ENCODE results near the gene FLNA.

Gene FLNA

DNA sequence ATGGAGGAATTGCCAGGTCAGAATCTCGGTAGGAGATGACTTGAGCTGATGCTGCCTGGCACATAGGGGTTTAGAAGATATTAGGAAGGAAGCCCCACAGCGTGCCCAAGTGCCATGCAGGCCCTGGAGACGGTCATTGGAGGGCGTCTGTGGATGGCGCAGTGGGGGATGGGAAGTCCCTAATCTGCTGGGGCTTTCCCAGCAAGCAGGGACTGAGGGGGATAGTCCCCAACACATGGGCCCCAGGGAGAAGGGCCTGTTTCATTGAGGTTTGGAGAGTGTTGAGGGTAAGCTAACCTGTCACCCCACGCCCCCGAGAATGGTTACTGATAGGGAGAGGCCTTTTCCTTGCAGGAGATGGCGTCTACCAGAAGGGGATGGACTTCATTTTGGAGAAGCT is 44.8 kb upstream of the FLNA start:
- Histone ChIP-seq H3K4me3 (replicated peaks; ENCODE audit: insufficient read depth, low read length) (no peak overlapping the region), H3K27me3 (ENCODE audit: insufficient read depth, poor library complexity, severe bottlenecking) (no peaks in the 10 kb centered on the region), H3K27ac (replicated peaks) (no peak overlapping the region)
- TF ChIP-seq, protein P1, sequence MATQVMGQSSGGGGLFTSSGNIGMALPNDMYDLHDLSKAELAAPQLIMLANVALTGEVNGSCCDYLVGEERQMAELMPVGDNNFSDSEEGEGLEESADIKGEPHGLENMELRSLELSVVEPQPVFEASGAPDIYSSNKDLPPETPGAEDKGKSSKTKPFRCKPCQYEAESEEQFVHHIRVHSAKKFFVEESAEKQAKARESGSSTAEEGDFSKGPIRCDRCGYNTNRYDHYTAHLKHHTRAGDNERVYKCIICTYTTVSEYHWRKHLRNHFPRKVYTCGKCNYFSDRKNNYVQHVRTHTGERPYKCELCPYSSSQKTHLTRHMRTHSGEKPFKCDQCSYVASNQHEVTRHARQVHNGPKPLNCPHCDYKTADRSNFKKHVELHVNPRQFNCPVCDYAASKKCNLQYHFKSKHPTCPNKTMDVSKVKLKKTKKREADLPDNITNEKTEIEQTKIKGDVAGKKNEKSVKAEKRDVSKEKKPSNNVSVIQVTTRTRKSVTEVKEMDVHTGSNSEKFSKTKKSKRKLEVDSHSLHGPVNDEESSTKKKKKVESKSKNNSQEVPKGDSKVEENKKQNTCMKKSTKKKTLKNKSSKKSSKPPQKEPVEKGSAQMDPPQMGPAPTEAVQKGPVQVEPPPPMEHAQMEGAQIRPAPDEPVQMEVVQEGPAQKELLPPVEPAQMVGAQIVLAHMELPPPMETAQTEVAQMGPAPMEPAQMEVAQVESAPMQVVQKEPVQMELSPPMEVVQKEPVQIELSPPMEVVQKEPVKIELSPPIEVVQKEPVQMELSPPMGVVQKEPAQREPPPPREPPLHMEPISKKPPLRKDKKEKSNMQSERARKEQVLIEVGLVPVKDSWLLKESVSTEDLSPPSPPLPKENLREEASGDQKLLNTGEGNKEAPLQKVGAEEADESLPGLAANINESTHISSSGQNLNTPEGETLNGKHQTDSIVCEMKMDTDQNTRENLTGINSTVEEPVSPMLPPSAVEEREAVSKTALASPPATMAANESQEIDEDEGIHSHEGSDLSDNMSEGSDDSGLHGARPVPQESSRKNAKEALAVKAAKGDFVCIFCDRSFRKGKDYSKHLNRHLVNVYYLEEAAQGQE (IDR thresholded peaks at IDR 0.05; ENCODE audit: insufficient replicate concordance, low read depth) = no peak
- no peak for DNase-seq (ENCODE audit: low read depth in 1 of 2, low spot score in 1 of 2)

DNA sequence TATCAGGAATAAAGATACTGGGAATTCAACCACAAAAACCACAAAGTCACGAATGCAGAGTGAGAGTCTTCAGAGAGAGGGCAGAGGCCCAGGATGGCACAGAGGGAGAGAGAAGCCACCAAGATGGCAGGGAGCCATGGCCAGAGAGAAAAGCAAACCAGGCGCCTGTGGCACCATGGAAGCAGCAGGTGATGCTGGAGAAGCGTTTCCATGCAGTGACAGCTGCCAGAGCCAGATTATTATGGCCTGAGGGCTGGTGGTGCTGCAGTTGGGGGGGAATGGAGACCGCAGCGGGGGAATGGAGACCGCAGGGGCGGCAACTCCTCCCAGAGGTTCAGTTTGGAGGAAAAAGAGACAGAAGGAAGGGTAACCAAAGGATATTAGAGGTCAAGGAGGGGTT is 42.7 kb upstream of the FLNA start:
- Histone ChIP-seq H3K27me3 (ENCODE audit: insufficient read depth, poor library complexity, severe bottlenecking) (no peaks in the 10 kb centered on the region), H3K4me3 (replicated peaks; ENCODE audit: insufficient read depth, low read length) (no peak overlapping the region), H3K27ac (replicated peaks) (no peak overlapping the region)
- no peak for DNase-seq (ENCODE audit: low read depth in 1 of 2, low spot score in 1 of 2)
- TF ChIP-seq POLR2AphosphoS5 (IDR thresholded peaks at IDR 0.05; ENCODE audit: low read depth) (no peak), GABPA (IDR thresholded peaks at IDR 0.05; ENCODE audit: low read depth) (no peak), SPI1 (IDR thresholded peaks at IDR 0.05; ENCODE audit: borderline replicate concordance, low read depth) (no peak)
- TF ChIP-seq, protein P2, sequence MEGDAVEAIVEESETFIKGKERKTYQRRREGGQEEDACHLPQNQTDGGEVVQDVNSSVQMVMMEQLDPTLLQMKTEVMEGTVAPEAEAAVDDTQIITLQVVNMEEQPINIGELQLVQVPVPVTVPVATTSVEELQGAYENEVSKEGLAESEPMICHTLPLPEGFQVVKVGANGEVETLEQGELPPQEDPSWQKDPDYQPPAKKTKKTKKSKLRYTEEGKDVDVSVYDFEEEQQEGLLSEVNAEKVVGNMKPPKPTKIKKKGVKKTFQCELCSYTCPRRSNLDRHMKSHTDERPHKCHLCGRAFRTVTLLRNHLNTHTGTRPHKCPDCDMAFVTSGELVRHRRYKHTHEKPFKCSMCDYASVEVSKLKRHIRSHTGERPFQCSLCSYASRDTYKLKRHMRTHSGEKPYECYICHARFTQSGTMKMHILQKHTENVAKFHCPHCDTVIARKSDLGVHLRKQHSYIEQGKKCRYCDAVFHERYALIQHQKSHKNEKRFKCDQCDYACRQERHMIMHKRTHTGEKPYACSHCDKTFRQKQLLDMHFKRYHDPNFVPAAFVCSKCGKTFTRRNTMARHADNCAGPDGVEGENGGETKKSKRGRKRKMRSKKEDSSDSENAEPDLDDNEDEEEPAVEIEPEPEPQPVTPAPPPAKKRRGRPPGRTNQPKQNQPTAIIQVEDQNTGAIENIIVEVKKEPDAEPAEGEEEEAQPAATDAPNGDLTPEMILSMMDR (IDR thresholded peaks at IDR 0.05; ENCODE audit: insufficient read depth, low read length) = no peak
- TF ChIP-seq, protein P1 (IDR thresholded peaks at IDR 0.05; ENCODE audit: insufficient replicate concordance, low read depth) = no peak

DNA sequence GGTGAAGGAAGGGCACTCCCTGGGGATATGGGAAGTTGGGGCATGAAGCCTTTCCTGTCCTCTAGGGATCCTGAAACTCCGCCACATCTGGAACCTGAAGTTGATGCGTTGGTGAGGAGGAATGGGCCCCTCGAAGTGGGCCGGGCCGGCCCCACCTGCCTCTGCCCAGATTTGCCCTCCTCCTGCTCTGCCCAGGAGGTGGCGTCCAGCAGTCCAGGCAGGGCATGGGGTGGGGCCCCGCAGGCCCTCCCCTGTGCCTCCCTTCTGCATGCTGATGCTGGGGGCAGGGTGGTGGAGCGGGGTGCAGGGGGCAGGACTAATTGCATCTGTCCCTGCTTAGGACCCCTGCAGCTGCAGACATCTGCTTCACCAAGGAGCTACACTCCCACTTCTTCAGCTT is 38.7 kb upstream of the FLNA start:
- DNase-seq (ENCODE audit: low read depth in 1 of 2, low spot score in 1 of 2) = no peak
- Histone ChIP-seq H3K4me3 (replicated peaks; ENCODE audit: insufficient read depth, low read length) (no peak overlapping the region), H3K27me3 (ENCODE audit: insufficient read depth, poor library complexity, severe bottlenecking) (no peaks in the 10 kb centered on the region), H3K27ac (replicated peaks) (peak overlapping the region; percentile 93)
- TF ChIP-seq, protein P1 (IDR thresholded peaks at IDR 0.05; ENCODE audit: insufficient replicate concordance, low read depth) = no peak
- TF ChIP-seq SPI1 (IDR thresholded peaks at IDR 0.05; ENCODE audit: borderline replicate concordance, low read depth) (no peak), POLR2AphosphoS5 (IDR thresholded peaks at IDR 0.05; ENCODE audit: low read depth) (no peak), GABPA (IDR thresholded peaks at IDR 0.05; ENCODE audit: low read depth) (no peak)
- TF ChIP-seq, protein P2 (IDR thresholded peaks at IDR 0.05; ENCODE audit: insufficient read depth, low read length) = no peak

DNA sequence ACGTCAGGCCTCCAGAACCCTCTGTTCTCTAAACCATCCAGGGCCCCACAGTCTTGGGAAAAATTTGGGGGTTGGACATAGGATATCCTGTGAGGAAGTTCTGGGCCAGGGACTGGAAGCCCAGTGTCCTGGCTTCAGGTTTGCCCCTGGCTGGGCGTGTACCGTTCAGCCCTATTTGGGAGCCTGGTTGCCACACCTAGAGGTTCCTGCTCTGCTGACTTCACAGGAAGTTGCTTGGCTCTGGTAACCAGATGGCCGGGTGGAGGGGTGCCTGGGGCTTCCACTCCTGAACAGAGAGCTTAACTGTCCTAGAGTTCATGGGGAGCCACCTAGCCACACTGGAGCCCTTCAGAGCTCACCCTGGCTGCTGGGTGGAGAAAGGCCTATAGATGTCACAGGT is 38.0 kb upstream of the FLNA start:
- H3K27me3 ChIP-seq (ENCODE audit: insufficient read depth, poor library complexity, severe bottlenecking) = no peaks in the 10 kb centered on the region
- TF ChIP-seq POLR2AphosphoS5 (IDR thresholded peaks at IDR 0.05; ENCODE audit: low read depth) (no peak), SPI1 (IDR thresholded peaks at IDR 0.05; ENCODE audit: borderline replicate concordance, low read depth) (no peak), GABPA (IDR thresholded peaks at IDR 0.05; ENCODE audit: low read depth) (no peak)
- TF ChIP-seq, protein P2 (IDR thresholded peaks at IDR 0.05; ENCODE audit: insufficient read depth, low read length) = no peak
- TF ChIP-seq, protein P1 (IDR thresholded peaks at IDR 0.05; ENCODE audit: insufficient replicate concordance, low read depth) = no peak
- peak overlapping the region; percentile 62 for H3K4me3 ChIP-seq (replicated peaks; ENCODE audit: insufficient read depth, low read length)
- peak overlapping the region; percentile 93 for H3K27ac ChIP-seq (replicated peaks)
- peak; percentile 70 to 91 for DNase-seq (ENCODE audit: low read depth in 1 of 2, low spot score in 1 of 2)

Data from HL-60 (cell line).